Astrocyte (in vitro differentiated cells and primary cell): ENCODE measurements around the gene WDR83. TPM values are rescaled to one million over a fixed set of nuclear protein-coding genes. Genes with fewer than 3 reads are reported as not detected.

Experiments
- DNase-seq: peaks from one replicate; pipeline ENCODE4 v3.0.0-alpha.2; 2010; ENCODE audit warnings: low read depth
- FAIRE-seq: peaks from 2 replicates; lab custom pipeline; 2011; peaks lifted over from hg19 to GRCh38; lab: Jason Lieb, UNC
- H2AFZ ChIP-seq: 2 replicates; pipeline ENCODE4 v1.6.0; 2012; ENCODE audit warnings: low read depth, low read length, inconsistent platforms
- H3K27ac ChIP-seq: 2 replicates; pipeline ENCODE4 v1.5.1; 2011; ENCODE audit warnings: low read depth, low read length, inconsistent platforms
- H3K27me3 ChIP-seq: 2 replicates; pipeline ENCODE4 v1.6.0; 2011; ENCODE audit warnings: low read length, inconsistent platforms; ENCODE audit not compliant: insufficient read depth
- H3K36me3 ChIP-seq: 2 replicates; pipeline ENCODE4 v1.5.1; 2011; ENCODE audit warnings: low read length, inconsistent platforms; ENCODE audit not compliant: insufficient read depth
- H3K4me1 ChIP-seq: 2 replicates; pipeline ENCODE4 v1.5.1; 2011; ENCODE audit warnings: low read length, inconsistent platforms; ENCODE audit not compliant: insufficient read depth
- H3K4me2 ChIP-seq: 2 replicates; pipeline ENCODE4 v1.6.0; 2012; ENCODE audit warnings: low read length, inconsistent platforms
- H3K4me3 ChIP-seq: 2 replicates; pipeline ENCODE4 v1.5.1; 2011; ENCODE audit warnings: low read depth, mild to moderate bottlenecking, low read length, inconsistent platforms; ENCODE audit not compliant: insufficient read depth
- H3K79me2 ChIP-seq: 2 replicates; pipeline ENCODE4 v1.6.0; 2012; ENCODE audit warnings: mild to moderate bottlenecking, low read length, inconsistent platforms; ENCODE audit not compliant: insufficient read depth
- H3K9ac ChIP-seq: 2 replicates; pipeline ENCODE4 v1.6.0; 2012; ENCODE audit warnings: mild to moderate bottlenecking, low read length, inconsistent platforms
- H3K9me3 ChIP-seq: 2 replicates; pipeline ENCODE4 v1.5.1; 2012; ENCODE audit warnings: low read depth, mild to moderate bottlenecking, low read length, inconsistent platforms; ENCODE audit not compliant: insufficient read depth
- H4K20me1 ChIP-seq: 2 replicates; pipeline ENCODE4 v1.6.0; 2012; ENCODE audit warnings: low read length, inconsistent platforms; ENCODE audit not compliant: insufficient read depth
- H3K27ac Mint-ChIP-seq: one replicate; pipeline ENCODE4 v1.8.0; 2021; ENCODE audit warnings: mild to moderate bottlenecking, mixed read lengths; ENCODE audit not compliant: unreplicated experiment
- H3K27me3 Mint-ChIP-seq: one replicate; pipeline ENCODE4 v1.8.0; 2021; ENCODE audit warnings: low read depth, mixed read lengths; ENCODE audit not compliant: unreplicated experiment
- H3K36me3 Mint-ChIP-seq: one replicate; pipeline ENCODE4 v1.8.0; 2021; ENCODE audit warnings: low read depth, mixed read lengths; ENCODE audit not compliant: unreplicated experiment
- H3K4me1 Mint-ChIP-seq: one replicate; pipeline ENCODE4 v1.8.0; 2021; ENCODE audit warnings: low read depth, mixed read lengths; ENCODE audit not compliant: unreplicated experiment
- H3K4me3 Mint-ChIP-seq: one replicate; pipeline ENCODE4 v1.8.0; 2021; ENCODE audit warnings: mild to moderate bottlenecking, moderate library complexity, mixed read lengths; ENCODE audit not compliant: unreplicated experiment
- H3K9me3 Mint-ChIP-seq: one replicate; pipeline ENCODE4 v1.8.0; 2021; ENCODE audit warnings: mild to moderate bottlenecking, mixed read lengths; ENCODE audit not compliant: unreplicated experiment
- EZH2 ChIP-seq: IDR thresholded peaks from 2 replicates; pipeline ENCODE4 v1.6.1; 2012; ENCODE audit warnings: mild to moderate bottlenecking, low read length, inconsistent platforms; ENCODE audit not compliant: insufficient read depth
- total RNA-seq: library from RNA; stranded (reverse); gene quantifications from 2 replicates; pipeline ENCODE4 v1.2.1, GENCODE V29; 2021
- TF ChIP-seq, protein P1 (sequence below): IDR thresholded peaks from 2 replicates; pipeline ENCODE4 v1.5.1; 2011; ENCODE audit warnings: low read depth, mild to moderate bottlenecking, inconsistent platforms, low read length, moderate library complexity; ENCODE audit not compliant: insufficient read depth

WDR83 gene
- total RNA-seq, 1 donor from 2014 or later, result 13.3 TPM

GRCh38 chr19:12668932-12669269 is 2.3 kb downstream of the WDR83 start:
- H3K4me3 ChIP-seq, result peak overlapping the region; percentile 83
- peak overlapping the region; percentile 97 for H3K27ac ChIP-seq
- H3K79me2 ChIP-seq, result peaks cover 55% of the 10 kb centered on the region
- H4K20me1 ChIP-seq, result peaks cover 19% of the 10 kb centered on the region
- H3K36me3 ChIP-seq, result peaks cover 3% of the 10 kb centered on the region
- H3K27ac Mint-ChIP-seq, result peak overlapping the region; percentile 100
- H3K9me3 Mint-ChIP-seq, result no peaks in the 10 kb centered on the region
- peak; percentile 54 for DNase-seq
- TF ChIP-seq EZH2, result no peak
- TF ChIP-seq, protein P1, sequence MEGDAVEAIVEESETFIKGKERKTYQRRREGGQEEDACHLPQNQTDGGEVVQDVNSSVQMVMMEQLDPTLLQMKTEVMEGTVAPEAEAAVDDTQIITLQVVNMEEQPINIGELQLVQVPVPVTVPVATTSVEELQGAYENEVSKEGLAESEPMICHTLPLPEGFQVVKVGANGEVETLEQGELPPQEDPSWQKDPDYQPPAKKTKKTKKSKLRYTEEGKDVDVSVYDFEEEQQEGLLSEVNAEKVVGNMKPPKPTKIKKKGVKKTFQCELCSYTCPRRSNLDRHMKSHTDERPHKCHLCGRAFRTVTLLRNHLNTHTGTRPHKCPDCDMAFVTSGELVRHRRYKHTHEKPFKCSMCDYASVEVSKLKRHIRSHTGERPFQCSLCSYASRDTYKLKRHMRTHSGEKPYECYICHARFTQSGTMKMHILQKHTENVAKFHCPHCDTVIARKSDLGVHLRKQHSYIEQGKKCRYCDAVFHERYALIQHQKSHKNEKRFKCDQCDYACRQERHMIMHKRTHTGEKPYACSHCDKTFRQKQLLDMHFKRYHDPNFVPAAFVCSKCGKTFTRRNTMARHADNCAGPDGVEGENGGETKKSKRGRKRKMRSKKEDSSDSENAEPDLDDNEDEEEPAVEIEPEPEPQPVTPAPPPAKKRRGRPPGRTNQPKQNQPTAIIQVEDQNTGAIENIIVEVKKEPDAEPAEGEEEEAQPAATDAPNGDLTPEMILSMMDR, result no peak
- peaks cover 21% of the 10 kb centered on the region for H3K4me1 ChIP-seq
- no peaks in the 10 kb centered on the region for H3K9me3 ChIP-seq
- peak overlapping the region; percentile 98 for H3K4me3 Mint-ChIP-seq
- peaks cover 6% of the 10 kb centered on the region for H3K36me3 Mint-ChIP-seq
- FAIRE-seq, result no peak
- H2AFZ ChIP-seq, result peak overlapping the region; percentile 84
- peak overlapping the region; percentile 88 for H3K9ac ChIP-seq
- H3K27me3 ChIP-seq, result no peaks in the 10 kb centered on the region
- peak overlapping the region; percentile 89 for H3K4me2 ChIP-seq
- H3K4me1 Mint-ChIP-seq, result peaks cover 25% of the 10 kb centered on the region
- no peaks in the 10 kb centered on the region for H3K27me3 Mint-ChIP-seq

- Histone ChIP-seq H3K9me3 (no peaks in the 10 kb centered on the region), H2AFZ (peak overlapping the region; percentile 84), H4K20me1 (peaks cover 22% of the 10 kb centered on the region), H3K4me1 (peaks cover 21% of the 10 kb centered on the region), H3K36me3 (peaks cover 9% of the 10 kb centered on the region), H3K4me2 (peak overlapping the region; percentile 89), H3K27ac (peak overlapping the region; percentile 97), H3K4me3 (peak overlapping the region; percentile 83), H3K79me2 (peaks cover 55% of the 10 kb centered on the region), H3K9ac (peak overlapping the region; percentile 88), H3K27me3 (no peaks in the 10 kb centered on the region)
- H3K36me3 Mint-ChIP-seq, result peaks cover 8% of the 10 kb centered on the region
- no peaks in the 10 kb centered on the region for H3K27me3 Mint-ChIP-seq
- peak overlapping the region; percentile 98 for H3K4me3 Mint-ChIP-seq
- H3K9me3 Mint-ChIP-seq, result no peaks in the 10 kb centered on the region
- no peak for FAIRE-seq
- H3K4me1 Mint-ChIP-seq, result peaks cover 25% of the 10 kb centered on the region
- TF ChIP-seq, protein P1, result no peak
- no peak for TF ChIP-seq EZH2
- peak overlapping the region; percentile 100 for H3K27ac Mint-ChIP-seq
- DNase-seq, result peak; percentile 83
Measured at GRCh38 chr19:12669270-12670158, 2.9 kb downstream of the WDR83 start.
